Common myeloid progenitor, CD34-positive (primary cell): ENCODE measurements around the gene HOXA2.

Experiments
- CTCF ChIA-PET: fragments of 350-600 bp; sonication (Branson Sonifier 250); formaldehyde crosslinking; loops from one replicate; lab custom pipeline; 2021; ENCODE audit warnings: antibody characterized with exemption; lab: Charles Lee
- POLR2A ChIA-PET: fragments of 350-600 bp; sonication (Branson Sonifier 250); formaldehyde crosslinking; loops from one replicate; lab custom pipeline; 2021; ENCODE audit warnings: antibody characterized with exemption; lab: Charles Lee
- DNase-seq, 3 donors: peaks; one replicate each; pipeline versions ENCODE4 v3.0.0 to v3.0.0-alpha.2; 2013
- H3K27ac ChIP-seq, 2 experiments: 1 replicate in 1 of 2; 2 replicates in 1 of 2; pipeline ENCODE4 v1.7.0; 2013; ENCODE audit warnings: inconsistent platforms in 2 of 2, low read length in 2 of 2, mild to moderate bottlenecking in 2 of 2, low read depth in 1 of 2, moderate library complexity in 1 of 2; ENCODE audit not compliant: severe bottlenecking in 2 of 2, insufficient read depth in 1 of 2, poor library complexity in 1 of 2
- H3K27me3 ChIP-seq, 5 experiments: replicated peaks in 2 of 5; 1 replicate in 3 of 5; 2 replicates in 2 of 5; pipeline versions ENCODE4 v1.6.1 to v1.7.0; 2013; ENCODE audit warnings: low read length in 4 of 5, mild to moderate bottlenecking in 2 of 5, moderate library complexity in 2 of 5, inconsistent platforms in 1 of 5; ENCODE audit not compliant: insufficient read depth in 5 of 5, control insufficient read depth in 4 of 5
- H3K36me3 ChIP-seq, 4 experiments: 1 replicate in 2 of 4; 2 replicates in 2 of 4; pipeline versions ENCODE4 v1.6.1 to v1.7.0; 2013; ENCODE audit warnings: low read length in 3 of 4, control low read depth in 1 of 4, mild to moderate bottlenecking in 1 of 4; ENCODE audit not compliant: control insufficient read depth in 4 of 4, insufficient read depth in 4 of 4
- H3K4me1 ChIP-seq, 4 experiments: 1 replicate in 3 of 4; 2 replicates in 1 of 4; pipeline versions ENCODE4 v1.6.1 to v1.7.1; 2013; ENCODE audit warnings: low read length in 3 of 4, mild to moderate bottlenecking in 3 of 4, control low read depth in 1 of 4, inconsistent platforms in 1 of 4, moderate library complexity in 1 of 4; ENCODE audit not compliant: control insufficient read depth in 4 of 4, insufficient read depth in 4 of 4; ENCODE audit errors: control extremely low read depth in 1 of 4
- H3K4me3 ChIP-seq, 7 experiments: 1 replicate in 4 of 7; 2 replicates in 3 of 7; pipeline versions ENCODE4 v1.5.1 to v1.7.0; 2013; ENCODE audit warnings: mild to moderate bottlenecking in 7 of 7, low read length in 6 of 7, moderate library complexity in 6 of 7, inconsistent platforms in 2 of 7, low read depth in 2 of 7, control low read depth in 1 of 7; ENCODE audit not compliant: insufficient read depth in 4 of 7, control insufficient read depth in 1 of 7; ENCODE audit errors: extremely low read depth in 1 of 7
- H3K9me3 ChIP-seq, 5 experiments: 1 replicate in 4 of 5; 2 replicates in 1 of 5; pipeline versions ENCODE4 v1.6.1 to v1.7.1; 2013; ENCODE audit warnings: low read length in 4 of 5, mild to moderate bottlenecking in 2 of 5, inconsistent platforms in 1 of 5, low read depth in 1 of 5, moderate library complexity in 1 of 5; ENCODE audit not compliant: control insufficient read depth in 4 of 5, insufficient read depth in 2 of 5; ENCODE audit errors: control extremely low read depth in 1 of 5
- WGBS: methylation state at CpG from one replicate; pipeline ENCODE4 v1.1.5; 2013; ENCODE audit not compliant: insufficient coverage; 5-methylcytosine and 5-hydroxymethylcytosine counted together

HOXA2 gene

DNA sequence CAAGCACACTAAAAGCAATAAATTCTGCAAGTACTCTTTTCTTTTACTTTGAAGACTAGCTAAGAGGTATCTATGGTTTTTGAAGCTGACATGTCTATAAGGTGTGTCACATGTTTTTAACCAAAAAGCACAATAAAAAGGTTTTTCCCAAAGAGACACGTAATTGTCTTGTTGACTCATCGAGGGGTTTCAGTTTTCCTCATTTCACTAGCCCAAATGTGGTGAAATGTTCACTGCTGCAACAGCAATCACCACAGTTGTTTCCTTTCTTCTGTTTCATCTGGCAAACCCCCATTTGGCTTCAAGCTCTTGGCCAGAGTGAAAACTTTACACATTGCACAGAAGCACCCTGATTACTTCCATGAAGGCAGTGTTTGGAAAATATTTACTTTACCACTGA is 31.9 kb upstream of the HOXA2 start:
- DNase-seq, result peak in 2 of 3 donors; percentile 77 to 82
- Histone ChIP-seq H3K36me3 (peaks cover 2 to 65% (median 35%) of the 10 kb centered on the region in 4 experiments), H3K27ac (peak overlapping the region in 1 of 2 experiments; percentile 44), H3K4me3 (peak overlapping the region in 1 of 7 experiments; percentile 33), H3K4me1 (peaks cover 23 to 70% (median 47%) of the 10 kb centered on the region in 4 experiments), H3K27me3 (no peaks in the 10 kb centered on the region), H3K9me3 (no peaks in the 10 kb centered on the region)
- 8% methylated on average over 2 of the region's 2 CpGs for WGBS
- ChIA-PET POLR2A (interaction anchor here (0.6 to 1.2 kb wide), 3 partner anchors 9 to 25 kb away, joined by 3 to 4 read pairs (median 3); no protein-coding TSS in a partner anchor), CTCF (interaction anchor here (0.6 to 1.9 kb wide), 4 partner anchors 14 to 251 kb away, joined by 3 to 7 read pairs (median 4); no protein-coding TSS in a partner anchor)

DNA sequence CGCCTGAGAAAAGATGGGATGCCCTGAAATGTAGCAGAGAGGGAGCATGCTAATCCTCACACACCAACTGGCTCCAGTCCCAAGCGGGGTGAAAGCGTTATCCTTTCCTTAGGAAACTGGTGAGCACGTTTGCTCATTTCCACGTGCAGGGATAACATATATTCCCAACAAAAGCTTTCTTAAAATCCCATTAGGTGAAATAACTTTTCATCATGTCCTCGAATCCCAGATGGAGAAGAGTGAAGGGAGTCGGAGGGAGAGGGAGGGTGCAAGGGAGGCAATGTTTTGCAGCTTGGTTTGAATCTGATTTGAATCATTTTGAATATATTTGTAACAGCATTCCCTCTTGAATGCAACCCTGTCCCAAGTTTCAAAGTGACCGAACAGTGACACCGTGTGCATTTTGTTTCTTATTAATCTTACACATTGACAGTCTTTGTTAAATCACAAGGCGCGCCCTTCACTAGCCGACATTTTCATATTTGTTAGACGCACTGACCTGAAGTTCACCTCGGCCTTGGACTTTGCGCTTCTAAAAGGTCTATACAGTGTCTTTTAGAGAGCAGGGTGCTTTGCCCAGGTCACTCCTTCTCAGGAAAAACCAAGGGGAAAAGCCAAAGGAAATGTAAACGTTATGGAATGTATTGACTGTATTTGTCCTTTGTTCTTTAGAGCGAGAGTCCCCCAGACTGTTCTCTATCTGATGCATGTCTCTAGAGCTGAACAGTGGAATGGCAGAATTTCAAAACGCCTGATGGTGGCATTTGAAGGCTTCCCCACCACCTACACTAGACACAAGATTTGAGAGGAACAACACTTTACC is 31.1 kb upstream of the HOXA2 start:
- ChIA-PET CTCF (interaction anchor here (0.8 to 1.9 kb wide), 4 partner anchors 15 to 267 kb away, joined by 3 to 7 read pairs (median 4); no protein-coding TSS in a partner anchor), POLR2A (interaction anchor here (0.6 to 1.2 kb wide), 2 partner anchors 11 to 26 kb away, joined by 3 to 4 read pairs; no protein-coding TSS in a partner anchor)
- no peaks in the 10 kb centered on the region for H3K27me3 ChIP-seq
- DNase-seq, result no peak
- peak overlapping the region in 1 of 2 experiments; percentile 44 for H3K27ac ChIP-seq
- H3K4me1 ChIP-seq, result peaks cover 23 to 67% (median 43%) of the 10 kb centered on the region in 4 experiments
- no peak overlapping the region for H3K4me3 ChIP-seq
- H3K9me3 ChIP-seq, result no peaks in the 10 kb centered on the region
- peaks cover 4 to 66% (median 37%) of the 10 kb centered on the region in 4 experiments for H3K36me3 ChIP-seq
- 84% methylated on average over 11 of the region's 18 CpGs for WGBS

DNA sequence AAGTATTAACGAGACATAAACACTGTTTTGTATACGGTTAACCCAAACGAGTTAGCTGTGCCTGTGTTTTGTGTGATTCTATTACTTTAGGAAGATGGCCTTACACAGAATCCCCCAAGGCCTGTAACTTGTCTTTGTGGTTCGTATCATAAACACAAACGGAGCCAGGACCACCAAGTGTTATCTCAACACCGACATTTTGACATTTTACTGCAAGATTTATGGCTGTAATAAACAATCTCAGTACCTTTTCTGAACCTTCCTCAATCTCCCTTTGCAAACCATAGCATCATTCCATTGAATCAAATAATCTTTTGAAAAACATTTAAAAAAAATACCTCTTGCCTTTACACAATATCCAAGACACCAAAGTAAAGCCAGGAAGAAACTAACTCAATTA is 30.5 kb upstream of the HOXA2 start:
- H3K9me3 ChIP-seq, result no peaks in the 10 kb centered on the region
- DNase-seq, result no peak
- no peaks in the 10 kb centered on the region for H3K27me3 ChIP-seq
- peaks cover 4 to 68% (median 38%) of the 10 kb centered on the region in 4 experiments for H3K36me3 ChIP-seq
- WGBS, result 59% methylated on average over 3 of the region's 6 CpGs
- ChIA-PET CTCF (interaction anchor here (0.8 to 2.8 kb wide), 3 partner anchors 18 to 280 kb away, joined by 3 to 16 read pairs (median 14); no protein-coding TSS in a partner anchor), POLR2A (no interaction called here)
- H3K27ac ChIP-seq, result no peak overlapping the region
- peaks cover 23 to 60% (median 37%) of the 10 kb centered on the region in 4 experiments for H3K4me1 ChIP-seq
- no peak overlapping the region for H3K4me3 ChIP-seq

DNA sequence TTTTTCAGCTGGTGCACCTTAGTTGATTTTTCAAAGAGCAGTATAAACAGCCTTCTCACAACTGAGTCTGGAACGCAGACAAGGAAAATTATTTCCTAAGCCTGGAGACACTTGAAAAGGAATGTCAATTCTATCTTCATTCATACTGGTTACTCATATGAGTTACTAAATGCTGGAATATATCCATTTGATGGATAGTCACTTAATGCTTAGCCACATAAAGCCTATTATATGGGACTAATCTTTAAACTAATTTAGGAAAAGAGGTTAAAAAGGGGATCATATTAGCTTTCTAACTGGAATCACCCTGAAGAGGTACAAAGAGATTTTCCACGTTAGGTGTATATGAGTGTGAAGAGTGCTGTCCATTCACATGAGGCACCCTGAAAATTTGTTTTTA is 29.7 kb upstream of the HOXA2 start:
- peaks cover 3 to 67% (median 40%) of the 10 kb centered on the region in 4 experiments for H3K36me3 ChIP-seq
- no peak overlapping the region for H3K4me3 ChIP-seq
- no peak overlapping the region for H3K27ac ChIP-seq
- peaks cover 20 to 53% (median 29%) of the 10 kb centered on the region in 4 experiments for H3K4me1 ChIP-seq
- H3K27me3 ChIP-seq, result no peaks in the 10 kb centered on the region
- 89% methylated on average over 1 of the region's 2 CpGs for WGBS
- POLR2A ChIA-PET, result interaction anchor here (1.1 kb wide), 1 partner anchor 16 kb away, joined by 6 read pairs; the partner anchor contains the start of gene HOXA6
- no peaks in the 10 kb centered on the region for H3K9me3 ChIP-seq
- DNase-seq, result no peak
- CTCF ChIA-PET, result interaction anchor here (0.9 to 2.8 kb wide), 9 partner anchors 8 to 462 kb away, joined by 3 to 16 read pairs (median 3); no protein-coding TSS in a partner anchor

DNA sequence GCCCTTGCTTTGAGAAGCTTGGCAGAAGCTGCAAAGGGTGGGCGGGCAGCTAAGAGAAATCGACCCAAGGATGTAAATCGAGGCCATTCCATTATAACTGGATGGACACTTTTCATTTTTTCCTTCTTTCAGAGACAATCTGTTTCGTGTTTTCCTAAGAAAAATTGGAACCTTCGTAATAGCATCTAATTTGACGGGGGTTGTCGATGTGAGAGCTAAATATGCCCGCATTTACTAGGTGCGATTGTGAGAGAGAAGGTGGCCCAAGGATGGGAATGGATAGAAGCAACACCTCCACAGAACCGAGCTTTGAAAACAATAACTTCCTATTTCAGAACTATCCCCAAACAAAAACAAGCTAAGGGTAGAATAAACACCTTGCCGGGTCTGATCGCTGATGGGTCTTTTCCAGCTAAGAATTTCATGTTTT is 28.9 kb upstream of the HOXA2 start:
- Histone ChIP-seq H3K4me3 (peak overlapping the region; percentile 23 to 77 (median 60)), H3K27me3 (no peaks in the 10 kb centered on the region), H3K4me1 (peaks cover 19 to 45% (median 22%) of the 10 kb centered on the region in 4 experiments), H3K9me3 (no peaks in the 10 kb centered on the region), H3K27ac (peak overlapping the region; percentile 37 to 73), H3K36me3 (peaks cover 3 to 68% (median 43%) of the 10 kb centered on the region in 4 experiments)
- WGBS, result 70% methylated on average over 5 of the region's 12 CpGs
- ChIA-PET POLR2A (interaction anchor here (0.8 to 1.2 kb wide), 3 partner anchors 17 to 268 kb away, joined by 3 to 6 read pairs (median 3); partner anchors contain the start of genes HOXA6 and HOXA7), CTCF (interaction anchor here (0.9 to 2.8 kb wide), 13 partner anchors 9 to 462 kb away, joined by 3 to 16 read pairs (median 3); no protein-coding TSS in a partner anchor)
- DNase-seq, result no peak

DNA sequence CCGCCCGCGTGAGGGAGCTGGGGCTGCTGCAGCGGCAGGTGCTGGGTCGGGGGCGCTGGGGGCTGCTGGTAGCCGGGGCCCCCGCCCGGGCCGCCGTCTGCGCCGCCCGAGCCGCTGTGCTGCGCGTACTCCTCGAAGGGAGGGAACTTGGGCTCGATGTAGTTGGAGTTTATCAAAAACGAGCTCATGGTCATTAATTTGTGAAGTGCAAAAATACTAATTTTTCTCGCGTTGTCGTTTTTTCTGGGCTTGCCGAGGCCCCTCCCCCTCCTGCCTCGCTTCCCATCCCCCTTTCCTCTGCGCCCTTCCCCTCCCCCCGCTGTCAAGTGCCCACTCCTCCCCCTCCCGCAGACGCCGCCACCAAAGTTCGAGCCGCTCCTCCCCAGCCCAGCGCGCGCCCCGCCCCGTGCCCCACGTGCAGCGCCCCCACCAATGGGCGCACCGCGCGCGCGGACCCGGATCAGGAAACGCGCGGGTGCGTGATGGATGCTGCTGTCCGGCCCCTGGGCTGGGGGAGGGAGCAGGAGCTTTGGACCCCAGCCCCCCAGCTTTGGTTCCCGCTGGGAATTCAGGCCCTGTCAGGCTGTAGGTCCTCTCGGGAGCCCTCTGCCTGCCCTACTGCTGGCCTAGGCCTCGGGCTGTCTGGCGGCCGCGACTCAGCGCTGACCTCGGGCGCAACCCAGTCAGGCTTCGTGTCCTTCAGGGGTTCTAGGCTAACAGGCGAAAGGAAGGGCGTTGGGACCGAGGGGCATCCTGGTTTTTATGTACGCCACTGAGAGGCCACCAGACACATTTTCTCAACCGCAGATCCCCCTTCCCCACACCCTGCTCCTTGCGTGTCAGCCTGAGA is 28.3 kb upstream of the HOXA2 start, which contains the start of gene HOXA4:
HOXA4 (minus strand) TSS at position 218 of the 850 bp plus-strand sequence; CDS start at position 194, 24 bp downstream.
- Histone ChIP-seq H3K4me3 (peak within 1 kb of the TSS; percentile 23 to 77 (median 60)), H3K27me3 (no peaks in the 10 kb centered on the region), H3K4me1 (peaks cover 13 to 38% (median 17%) of the 10 kb centered on the region in 4 experiments), H3K36me3 (peaks cover 3 to 71% (median 46%) of the 10 kb centered on the region in 4 experiments), H3K9me3 (no peaks in the 10 kb centered on the region), H3K27ac (peak within 1 kb of the TSS; percentile 37 to 73)
- peak; percentile 84 to 90 (median 89) for DNase-seq
- ChIA-PET POLR2A (interaction anchor here (0.8 to 1.2 kb wide), 3 partner anchors 17 to 268 kb away, joined by 3 to 6 read pairs (median 3); partner anchors contain the start of genes HOXA6 and HOXA7), CTCF (interaction anchor here (0.9 to 2.8 kb wide), 11 partner anchors 9 to 449 kb away, joined by 3 to 16 read pairs (median 4); no protein-coding TSS in a partner anchor)
- whole genome bisulfite sequencing, result 33% methylated on average over 55 of the region's 67 CpGs
